Activated naive CD8-positive, alpha-beta T cell (primary cell): ENCODE data around the gene MAPKAP1.

ENCODE experiments used
- H3K27ac Mint-ChIP-seq: one replicate; pipeline ENCODE4 v1.8.0; 2021; ENCODE audit warnings: mixed read lengths
- H3K27me3 Mint-ChIP-seq: one replicate; pipeline ENCODE4 v1.8.0; 2021; ENCODE audit warnings: mixed read lengths
- H3K36me3 Mint-ChIP-seq: one replicate; pipeline ENCODE4 v1.8.0; 2021; ENCODE audit warnings: mixed read lengths
- H3K4me1 Mint-ChIP-seq: one replicate; pipeline ENCODE4 v1.8.0; 2021; ENCODE audit warnings: low read depth, mixed read lengths
- H3K4me3 Mint-ChIP-seq: one replicate; pipeline ENCODE4 v1.8.0; 2021; ENCODE audit warnings: mild to moderate bottlenecking, mixed read lengths
- H3K9me3 Mint-ChIP-seq: one replicate; pipeline ENCODE4 v1.8.0; 2021; ENCODE audit warnings: low read depth, mixed read lengths

Gene MAPKAP1

GRCh38 chr9:125548141-125548540, 158.9 kb downstream of the MAPKAP1 start:
- Mint-ChIP-seq H3K4me3 (no peak overlapping the region), H3K4me1 (no peaks in the 10 kb centered on the region), H3K27ac (no peak overlapping the region), H3K36me3 (no peaks in the 10 kb centered on the region), H3K27me3 (no peaks in the 10 kb centered on the region), H3K9me3 (no peaks in the 10 kb centered on the region)

GRCh38 chr9:125547368-125547767, 159.6 kb downstream of the MAPKAP1 start:
- Mint-ChIP-seq H3K36me3 (peaks cover 4% of the 10 kb centered on the region), H3K4me1 (no peaks in the 10 kb centered on the region), H3K27ac (no peak overlapping the region), H3K4me3 (no peak overlapping the region), H3K27me3 (no peaks in the 10 kb centered on the region), H3K9me3 (no peaks in the 10 kb centered on the region)

- H3K27me3 Mint-ChIP-seq: no peaks in the 10 kb centered on the region
- no peak overlapping the region for H3K4me3 Mint-ChIP-seq
- no peak overlapping the region for H3K27ac Mint-ChIP-seq
- no peaks in the 10 kb centered on the region for H3K4me1 Mint-ChIP-seq
- H3K9me3 Mint-ChIP-seq: no peaks in the 10 kb centered on the region
- peaks cover 14% of the 10 kb centered on the region for H3K36me3 Mint-ChIP-seq
These were observed 161.2 kb downstream of the MAPKAP1 start for GRCh38 chr9:125545845-125546244.

- no peaks in the 10 kb centered on the region for H3K4me1 Mint-ChIP-seq
- H3K27ac Mint-ChIP-seq: no peak overlapping the region
- H3K27me3 Mint-ChIP-seq: no peaks in the 10 kb centered on the region
- peaks cover 16% of the 10 kb centered on the region for H3K36me3 Mint-ChIP-seq
- no peaks in the 10 kb centered on the region for H3K9me3 Mint-ChIP-seq
- no peak overlapping the region for H3K4me3 Mint-ChIP-seq
These were observed 161.9 kb downstream of the MAPKAP1 start for GRCh38 chr9:125544988-125545651.

GRCh38 chr9:125544484-125544883, 162.5 kb downstream of the MAPKAP1 start:
- no peaks in the 10 kb centered on the region for H3K27me3 Mint-ChIP-seq
- H3K4me3 Mint-ChIP-seq: no peak overlapping the region
- H3K27ac Mint-ChIP-seq: no peak overlapping the region
- H3K9me3 Mint-ChIP-seq: no peaks in the 10 kb centered on the region
- H3K36me3 Mint-ChIP-seq: peaks cover 18% of the 10 kb centered on the region
- H3K4me1 Mint-ChIP-seq: peaks cover 2% of the 10 kb centered on the region

GRCh38 chr9:125541840-125542243, 165.2 kb downstream of the MAPKAP1 start:
- Mint-ChIP-seq H3K9me3 (no peaks in the 10 kb centered on the region), H3K27ac (no peak overlapping the region), H3K36me3 (peaks cover 20% of the 10 kb centered on the region), H3K4me1 (peaks cover 2% of the 10 kb centered on the region), H3K4me3 (no peak overlapping the region), H3K27me3 (no peaks in the 10 kb centered on the region)

- H3K4me1 Mint-ChIP-seq: peaks cover 2% of the 10 kb centered on the region
- no peak overlapping the region for H3K4me3 Mint-ChIP-seq
- no peak overlapping the region for H3K27ac Mint-ChIP-seq
- H3K27me3 Mint-ChIP-seq: no peaks in the 10 kb centered on the region
- peaks cover 20% of the 10 kb centered on the region for H3K36me3 Mint-ChIP-seq
- H3K9me3 Mint-ChIP-seq: no peaks in the 10 kb centered on the region
These were observed 166.5 kb downstream of the MAPKAP1 start for GRCh38 chr9:125540497-125540896.

- H3K9me3 Mint-ChIP-seq: no peaks in the 10 kb centered on the region
- no peak overlapping the region for H3K27ac Mint-ChIP-seq
- no peak overlapping the region for H3K4me3 Mint-ChIP-seq
- peaks cover 20% of the 10 kb centered on the region for H3K36me3 Mint-ChIP-seq
- H3K4me1 Mint-ChIP-seq: peaks cover 2% of the 10 kb centered on the region
- no peaks in the 10 kb centered on the region for H3K27me3 Mint-ChIP-seq
These were observed 168.9 kb downstream of the MAPKAP1 start for GRCh38 chr9:125538092-125538473.

- peaks cover 17% of the 10 kb centered on the region for H3K36me3 Mint-ChIP-seq
- peaks cover 3% of the 10 kb centered on the region for H3K4me1 Mint-ChIP-seq
- H3K4me3 Mint-ChIP-seq: no peak overlapping the region
- H3K27me3 Mint-ChIP-seq: no peaks in the 10 kb centered on the region
- H3K27ac Mint-ChIP-seq: no peak overlapping the region
- no peaks in the 10 kb centered on the region for H3K9me3 Mint-ChIP-seq
These were observed 169.4 kb downstream of the MAPKAP1 start for GRCh38 chr9:125537442-125538091.

- H3K4me1 Mint-ChIP-seq: peaks cover 8% of the 10 kb centered on the region
- H3K27me3 Mint-ChIP-seq: no peaks in the 10 kb centered on the region
- no peak overlapping the region for H3K27ac Mint-ChIP-seq
- no peaks in the 10 kb centered on the region for H3K9me3 Mint-ChIP-seq
- no peak overlapping the region for H3K4me3 Mint-ChIP-seq
- H3K36me3 Mint-ChIP-seq: peaks cover 12% of the 10 kb centered on the region
These were observed 170.2 kb downstream of the MAPKAP1 start for GRCh38 chr9:125536776-125537175.

- H3K9me3 Mint-ChIP-seq: no peaks in the 10 kb centered on the region
- no peaks in the 10 kb centered on the region for H3K27me3 Mint-ChIP-seq
- H3K4me1 Mint-ChIP-seq: peaks cover 11% of the 10 kb centered on the region
- H3K36me3 Mint-ChIP-seq: peaks cover 9% of the 10 kb centered on the region
- H3K27ac Mint-ChIP-seq: no peak overlapping the region
- no peak overlapping the region for H3K4me3 Mint-ChIP-seq
These were observed 170.7 kb downstream of the MAPKAP1 start for GRCh38 chr9:125536167-125536772.

GRCh38 chr9:125534971-125535701, 171.9 kb downstream of the MAPKAP1 start:
- Mint-ChIP-seq H3K27ac (no peak overlapping the region), H3K4me3 (no peak overlapping the region), H3K4me1 (peaks cover 22% of the 10 kb centered on the region), H3K27me3 (no peaks in the 10 kb centered on the region), H3K36me3 (peaks cover 6% of the 10 kb centered on the region), H3K9me3 (no peaks in the 10 kb centered on the region)

GRCh38 chr9:125532812-125533594, 174.0 kb downstream of the MAPKAP1 start:
- Mint-ChIP-seq H3K27ac (no peak overlapping the region), H3K9me3 (no peaks in the 10 kb centered on the region), H3K36me3 (peaks cover 3% of the 10 kb centered on the region), H3K27me3 (no peaks in the 10 kb centered on the region), H3K4me1 (peaks cover 30% of the 10 kb centered on the region), H3K4me3 (no peak overlapping the region)

- Mint-ChIP-seq H3K4me3 (no peak overlapping the region), H3K27me3 (no peaks in the 10 kb centered on the region), H3K36me3 (peaks cover 6% of the 10 kb centered on the region), H3K9me3 (no peaks in the 10 kb centered on the region), H3K4me1 (peaks cover 34% of the 10 kb centered on the region), H3K27ac (no peak overlapping the region)
These were observed 174.6 kb downstream of the MAPKAP1 start for GRCh38 chr9:125532412-125532811.
